Gastroesophageal sphincter (tissue), 3 donors: ENCODE results near the gene TAF3.

Experiments
- EP300 ChIP-seq: sonication (generic); formaldehyde crosslinking; IDR thresholded peaks from one replicate; pipeline ENCODE4 v1.6.1; 2017; ENCODE audit warnings: antibody characterized with exemption, mild to moderate bottlenecking
- POLR2A ChIP-seq, 2 donors: fragments of 450-650 bp; IDR thresholded peaks; one replicate each; pipeline ENCODE4 v1.6.1; 2017; ENCODE audit warnings: antibody characterized with exemption in 2 of 2, mild to moderate bottlenecking in 2 of 2, moderate library complexity in 1 of 2
- POLR2AphosphoS5 ChIP-seq: sonication (generic); formaldehyde crosslinking; IDR thresholded peaks from one replicate; pipeline ENCODE4 v1.6.1; 2017; ENCODE audit warnings: antibody characterized with exemption
- TF ChIP-seq, protein P1 (sequence below), 4 experiments: fragments of 200-600 bp in 2 of 4; fragments of 450-650 bp in 2 of 4; sonication (generic) in 1 of 4; IDR thresholded peaks; one replicate each; pipeline ENCODE4 v1.5.1; 2017 to 2019; ENCODE audit warnings: antibody characterized with exemption in 4 of 4, mild to moderate bottlenecking in 2 of 4, moderate library complexity in 2 of 4

DNA sequence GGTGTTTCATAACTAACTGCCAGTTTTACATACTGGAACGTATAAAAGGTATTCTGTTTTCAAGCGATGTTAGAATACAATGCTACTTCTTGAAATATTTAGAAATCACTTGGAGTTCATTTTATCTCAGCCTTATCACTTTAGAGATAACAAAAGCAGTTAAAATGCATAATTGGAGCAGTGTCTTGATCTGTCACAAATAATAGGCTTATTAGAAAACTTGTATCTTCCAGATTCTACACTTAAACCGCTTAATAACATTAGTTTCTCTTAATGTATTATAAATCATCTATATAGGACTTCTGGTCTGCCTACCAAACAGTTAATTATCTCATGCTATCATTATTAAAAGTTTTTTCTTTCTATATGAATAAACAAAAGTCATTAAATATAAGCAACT is 104.4 kb downstream of the TAF3 start:
- no peak for TF ChIP-seq POLR2A (IDR thresholded peaks at IDR 0.05)
- TF ChIP-seq POLR2AphosphoS5, result no peak
- TF ChIP-seq, protein P1, sequence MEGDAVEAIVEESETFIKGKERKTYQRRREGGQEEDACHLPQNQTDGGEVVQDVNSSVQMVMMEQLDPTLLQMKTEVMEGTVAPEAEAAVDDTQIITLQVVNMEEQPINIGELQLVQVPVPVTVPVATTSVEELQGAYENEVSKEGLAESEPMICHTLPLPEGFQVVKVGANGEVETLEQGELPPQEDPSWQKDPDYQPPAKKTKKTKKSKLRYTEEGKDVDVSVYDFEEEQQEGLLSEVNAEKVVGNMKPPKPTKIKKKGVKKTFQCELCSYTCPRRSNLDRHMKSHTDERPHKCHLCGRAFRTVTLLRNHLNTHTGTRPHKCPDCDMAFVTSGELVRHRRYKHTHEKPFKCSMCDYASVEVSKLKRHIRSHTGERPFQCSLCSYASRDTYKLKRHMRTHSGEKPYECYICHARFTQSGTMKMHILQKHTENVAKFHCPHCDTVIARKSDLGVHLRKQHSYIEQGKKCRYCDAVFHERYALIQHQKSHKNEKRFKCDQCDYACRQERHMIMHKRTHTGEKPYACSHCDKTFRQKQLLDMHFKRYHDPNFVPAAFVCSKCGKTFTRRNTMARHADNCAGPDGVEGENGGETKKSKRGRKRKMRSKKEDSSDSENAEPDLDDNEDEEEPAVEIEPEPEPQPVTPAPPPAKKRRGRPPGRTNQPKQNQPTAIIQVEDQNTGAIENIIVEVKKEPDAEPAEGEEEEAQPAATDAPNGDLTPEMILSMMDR (IDR thresholded peaks at IDR 0.05), result no peak
- TF ChIP-seq EP300, result no peak
